ENCODE results near the gene NEK8.

- TF ChIP-seq, protein P1, sequence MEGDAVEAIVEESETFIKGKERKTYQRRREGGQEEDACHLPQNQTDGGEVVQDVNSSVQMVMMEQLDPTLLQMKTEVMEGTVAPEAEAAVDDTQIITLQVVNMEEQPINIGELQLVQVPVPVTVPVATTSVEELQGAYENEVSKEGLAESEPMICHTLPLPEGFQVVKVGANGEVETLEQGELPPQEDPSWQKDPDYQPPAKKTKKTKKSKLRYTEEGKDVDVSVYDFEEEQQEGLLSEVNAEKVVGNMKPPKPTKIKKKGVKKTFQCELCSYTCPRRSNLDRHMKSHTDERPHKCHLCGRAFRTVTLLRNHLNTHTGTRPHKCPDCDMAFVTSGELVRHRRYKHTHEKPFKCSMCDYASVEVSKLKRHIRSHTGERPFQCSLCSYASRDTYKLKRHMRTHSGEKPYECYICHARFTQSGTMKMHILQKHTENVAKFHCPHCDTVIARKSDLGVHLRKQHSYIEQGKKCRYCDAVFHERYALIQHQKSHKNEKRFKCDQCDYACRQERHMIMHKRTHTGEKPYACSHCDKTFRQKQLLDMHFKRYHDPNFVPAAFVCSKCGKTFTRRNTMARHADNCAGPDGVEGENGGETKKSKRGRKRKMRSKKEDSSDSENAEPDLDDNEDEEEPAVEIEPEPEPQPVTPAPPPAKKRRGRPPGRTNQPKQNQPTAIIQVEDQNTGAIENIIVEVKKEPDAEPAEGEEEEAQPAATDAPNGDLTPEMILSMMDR (IDR thresholded peaks at IDR 0.05) = no peak
- no peak for TF ChIP-seq POLR2AphosphoS5 (IDR thresholded peaks at IDR 0.05)
These were observed 21.3 kb upstream of the NEK8 start for GRCh38 chr17:28707339-28707720.

Data from prostate gland (tissue), 2 donors.